GM10266 (cell line): ENCODE data around the gene HTRA1.

Source experiments
- DNase-seq: peaks from one replicate; pipeline ENCODE4 v3.0.0; 2012; ENCODE audit errors: extremely low spot score
- CTCF ChIP-seq: IDR thresholded peaks from 2 replicates; pipeline ENCODE4 v1.5.1; 2012; ENCODE audit warnings: mild to moderate bottlenecking, low read depth; ENCODE audit not compliant: control insufficient read depth, insufficient read depth; ENCODE audit errors: missing control alignments

Gene HTRA1

GRCh38 chr10:122480146-122480833 lies 18.9 kb downstream of the HTRA1 start:
- DNase-seq, result no peak
- TF ChIP-seq CTCF, result no peak

- no peak for DNase-seq
- TF ChIP-seq CTCF, result no peak
Measured at GRCh38 chr10:122481296-122482056, 20.1 kb downstream of the HTRA1 start.

- no peak for TF ChIP-seq CTCF
- no peak for DNase-seq
Measured at GRCh38 chr10:122484276-122485060, 23.1 kb downstream of the HTRA1 start.

GRCh38 chr10:122485670-122486069 lies 24.3 kb downstream of the HTRA1 start:
- TF ChIP-seq CTCF, result no peak
- DNase-seq, result no peak

GRCh38 chr10:122486406-122487080 lies 25.2 kb downstream of the HTRA1 start:
- no peak for DNase-seq
- TF ChIP-seq CTCF, result no peak

GRCh38 chr10:122487174-122487765 lies 25.9 kb downstream of the HTRA1 start:
- TF ChIP-seq CTCF, result no peak
- DNase-seq, result no peak
